Peyer's patch (tissue), 4 donors: ENCODE measurements around the gene MRPL30. TPM values are rescaled to one million over a fixed set of nuclear protein-coding genes. Genes with fewer than 3 reads are reported as not detected.

ENCODE experiments used
- DNase-seq, 3 donors: peaks; one replicate each; pipeline ENCODE4 v3.0.0-alpha.2; 2017 to 2019
- H3K27ac ChIP-seq, 4 donors: fragments of 200-600 bp; sonication (generic); one replicate each; pipeline ENCODE4 v1.5.1; 2016 to 2019
- H3K27me3 ChIP-seq, 2 donors: fragments of 200-600 bp; sonication (generic); one replicate each; pipeline ENCODE4 v1.5.1; 2019
- H3K36me3 ChIP-seq, 3 donors: fragments of 200-600 bp; sonication (generic); one replicate each; pipeline ENCODE4 v1.5.1; 2016 to 2019
- H3K4me1 ChIP-seq, 4 donors: fragments of 200-600 bp; sonication (generic); one replicate each; pipeline ENCODE4 v1.5.1; 2016 to 2019
- H3K4me3 ChIP-seq, 4 donors: fragments of 200-600 bp; sonication (generic); 1 replicate in 3 of 4; 2 replicates in 1 of 4; pipeline ENCODE4 v1.5.1; 2016 to 2019; ENCODE audit warnings: mild to moderate bottlenecking in 1 of 4
- H3K9me3 ChIP-seq, 4 donors: fragments of 200-600 bp; sonication (generic); one replicate each; pipeline ENCODE4 v1.5.1; 2016 to 2019; ENCODE audit warnings: mild to moderate bottlenecking in 1 of 4
- POLR2A ChIP-seq, 2 donors: fragments of 450-650 bp; IDR thresholded peaks; one replicate each; pipeline ENCODE4 v1.5.1; 2017; ENCODE audit warnings: antibody characterized with exemption in 2 of 2, mild to moderate bottlenecking in 2 of 2, moderate library complexity in 2 of 2
- total RNA-seq, 4 donors: library from RNA; depleted of rRNA; stranded (reverse); fragments of >200 nt; gene quantifications; one replicate each; pipeline ENCODE4 v1.1.0, GENCODE V29; 2016
- TF ChIP-seq, protein P1 (sequence below), 6 experiments: fragments of 450-650 bp in 4 of 6; fragments of 200-600 bp in 2 of 6; sonication (generic) in 1 of 6; IDR thresholded peaks; one replicate each; pipeline ENCODE4 v1.5.1; 2017 to 2019; ENCODE audit warnings: antibody characterized with exemption in 6 of 6, mild to moderate bottlenecking in 3 of 6, moderate library complexity in 1 of 6

Gene MRPL30
- total RNA-seq, 4 donors from 2014 or later: 17.1 to 38.0 (median 23.8) TPM

DNA sequence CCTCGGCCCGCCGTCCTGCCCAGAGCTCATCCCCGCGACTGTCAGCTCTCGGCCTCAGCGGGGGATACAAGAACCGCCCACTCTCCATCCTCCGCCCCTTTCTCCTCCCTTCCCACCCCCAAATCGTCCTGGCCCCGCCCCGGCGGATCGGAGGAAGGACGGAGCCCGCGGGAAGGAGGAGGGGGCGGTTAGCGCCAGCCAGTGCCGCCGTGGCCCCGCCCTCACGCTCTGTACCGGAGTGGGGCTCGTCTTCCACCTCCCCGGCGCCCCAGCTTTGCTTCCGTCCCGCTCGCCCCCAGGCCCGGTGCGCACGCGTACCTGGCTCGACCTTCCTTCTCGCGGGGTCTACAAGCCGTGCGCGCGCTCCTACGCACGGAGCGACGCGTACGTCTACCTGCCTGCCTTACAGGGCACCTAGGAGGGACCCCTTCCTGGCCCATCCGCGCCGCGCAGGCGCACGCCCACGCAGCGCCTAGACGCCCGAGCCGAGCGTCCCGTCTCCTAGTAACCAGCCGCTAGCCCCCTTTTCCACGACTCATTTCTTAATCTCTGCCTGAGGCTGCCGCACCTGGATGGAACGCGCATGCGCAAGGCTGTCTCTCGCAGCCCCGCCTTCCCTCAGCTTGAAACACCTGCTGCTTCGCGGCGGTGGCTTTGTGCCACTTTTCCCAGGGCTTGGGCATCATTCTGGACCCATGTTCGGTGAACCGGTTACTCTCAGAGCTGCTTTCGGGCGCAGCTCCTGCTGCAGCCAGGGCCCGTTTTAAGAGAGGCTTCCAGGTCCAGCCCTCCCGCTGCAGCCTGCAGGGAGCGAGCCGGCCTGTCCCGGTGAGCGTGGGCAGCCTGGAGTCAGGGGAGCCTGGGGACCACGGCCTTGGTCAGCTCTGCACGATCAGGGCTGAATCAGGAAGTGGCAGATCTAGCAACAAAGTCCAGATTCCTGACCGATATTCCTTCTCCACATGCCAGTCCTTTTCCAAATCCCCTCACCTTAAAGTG is 39.6 kb upstream of the MRPL30 start, which contains the start of gene C2orf15:
Gene C2orf15, plus strand, starts transcription at position 598 of the 999 bp plus-strand sequence. CDS start 8,852 bp downstream, outside the sequence.
- H3K4me1 ChIP-seq: peaks cover 0 to 4% (median 0%) of the 10 kb centered on the region in 4 donors

DNA sequence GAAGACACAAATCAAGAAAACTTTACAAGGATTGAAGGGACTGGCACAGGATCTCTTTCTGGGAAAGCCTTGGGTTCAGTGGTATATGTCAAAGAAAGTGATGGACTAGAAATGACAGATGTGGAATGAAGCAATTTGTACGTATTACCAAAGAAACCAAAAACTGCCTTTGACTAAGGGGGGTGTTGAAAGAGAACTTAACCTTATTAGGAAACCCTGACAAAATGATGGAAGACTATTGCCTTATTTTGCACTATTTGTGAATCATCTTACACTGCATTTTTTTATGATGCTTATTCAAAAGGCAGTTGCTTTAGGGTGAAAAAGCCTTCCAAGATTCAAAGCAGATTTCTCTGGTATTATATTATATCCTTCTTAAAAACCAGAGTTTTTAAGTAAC is 30.3 kb upstream of the MRPL30 start:
- Histone ChIP-seq H3K4me3 (no peak overlapping the region), H3K27ac (no peak overlapping the region), H3K9me3 (no peaks in the 10 kb centered on the region), H3K4me1 (peaks cover 0 to 10% (median 3%) of the 10 kb centered on the region in 4 donors), H3K36me3 (no peaks in the 10 kb centered on the region), H3K27me3 (no peaks in the 10 kb centered on the region)
- no peak for TF ChIP-seq POLR2A (IDR thresholded peaks at IDR 0.05)
- TF ChIP-seq, protein P1, sequence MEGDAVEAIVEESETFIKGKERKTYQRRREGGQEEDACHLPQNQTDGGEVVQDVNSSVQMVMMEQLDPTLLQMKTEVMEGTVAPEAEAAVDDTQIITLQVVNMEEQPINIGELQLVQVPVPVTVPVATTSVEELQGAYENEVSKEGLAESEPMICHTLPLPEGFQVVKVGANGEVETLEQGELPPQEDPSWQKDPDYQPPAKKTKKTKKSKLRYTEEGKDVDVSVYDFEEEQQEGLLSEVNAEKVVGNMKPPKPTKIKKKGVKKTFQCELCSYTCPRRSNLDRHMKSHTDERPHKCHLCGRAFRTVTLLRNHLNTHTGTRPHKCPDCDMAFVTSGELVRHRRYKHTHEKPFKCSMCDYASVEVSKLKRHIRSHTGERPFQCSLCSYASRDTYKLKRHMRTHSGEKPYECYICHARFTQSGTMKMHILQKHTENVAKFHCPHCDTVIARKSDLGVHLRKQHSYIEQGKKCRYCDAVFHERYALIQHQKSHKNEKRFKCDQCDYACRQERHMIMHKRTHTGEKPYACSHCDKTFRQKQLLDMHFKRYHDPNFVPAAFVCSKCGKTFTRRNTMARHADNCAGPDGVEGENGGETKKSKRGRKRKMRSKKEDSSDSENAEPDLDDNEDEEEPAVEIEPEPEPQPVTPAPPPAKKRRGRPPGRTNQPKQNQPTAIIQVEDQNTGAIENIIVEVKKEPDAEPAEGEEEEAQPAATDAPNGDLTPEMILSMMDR (IDR thresholded peaks at IDR 0.05): no peak
- no peak for DNase-seq

More for the DNA sequence above, 39.6 kb upstream of the MRPL30 start, which contains the start of gene C2orf15:
- TF ChIP-seq POLR2A (IDR thresholded peaks at IDR 0.05): peak; percentile 81 to 96
- TF ChIP-seq, protein P1 (IDR thresholded peaks at IDR 0.05): no peak
- Histone ChIP-seq H3K27ac (peak within 1 kb of the TSS; percentile 89 to 96 (median 94)), H3K9me3 (no peaks in the 10 kb centered on the region), H3K4me3 (peak within 1 kb of the TSS; percentile 60 to 85 (median 75)), H3K36me3 (no peaks in the 10 kb centered on the region), H3K27me3 (no peaks in the 10 kb centered on the region)
- peak; percentile 98 to 99 (median 98) for DNase-seq

DNA sequence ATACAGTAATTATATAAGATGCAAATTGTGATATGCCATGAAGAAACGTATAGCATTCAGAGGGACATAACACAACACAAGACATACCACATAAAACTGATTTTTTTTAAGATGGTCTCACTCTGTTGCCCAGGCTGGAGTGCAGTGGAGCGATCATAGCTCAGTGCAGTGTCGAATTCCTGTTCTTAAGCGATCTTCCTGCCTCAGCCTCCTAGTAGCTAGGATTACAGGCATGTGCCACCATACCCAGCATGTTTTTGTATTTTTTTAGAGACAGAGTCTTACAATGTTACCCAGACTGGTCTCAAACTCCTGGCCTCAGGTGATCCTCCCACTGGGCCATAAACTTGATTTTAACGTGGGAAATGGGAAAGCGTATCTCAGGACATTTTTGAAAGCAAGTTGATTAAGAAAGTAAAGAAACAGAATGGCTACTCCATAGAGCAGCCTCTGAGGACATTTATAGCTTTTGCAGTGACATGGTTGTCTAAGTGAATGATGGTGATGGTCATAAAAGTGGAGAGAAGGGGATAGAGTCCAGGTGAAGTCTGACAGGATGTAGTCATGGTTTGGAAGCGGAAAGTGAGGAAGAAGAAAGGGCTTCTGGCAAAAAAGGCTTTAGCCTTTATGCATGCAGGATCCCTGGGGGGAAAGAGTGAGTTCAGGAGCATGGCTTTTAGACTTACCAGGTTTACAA is 28.6 kb upstream of the MRPL30 start:
- Histone ChIP-seq H3K9me3 (no peaks in the 10 kb centered on the region), H3K36me3 (no peaks in the 10 kb centered on the region), H3K4me1 (peaks cover 0 to 17% (median 8%) of the 10 kb centered on the region in 4 donors), H3K27ac (no peak overlapping the region), H3K4me3 (no peak overlapping the region), H3K27me3 (no peaks in the 10 kb centered on the region)
- no peak for DNase-seq
- no peak for TF ChIP-seq POLR2A (IDR thresholded peaks at IDR 0.05)
- TF ChIP-seq, protein P1 (IDR thresholded peaks at IDR 0.05): no peak

DNA sequence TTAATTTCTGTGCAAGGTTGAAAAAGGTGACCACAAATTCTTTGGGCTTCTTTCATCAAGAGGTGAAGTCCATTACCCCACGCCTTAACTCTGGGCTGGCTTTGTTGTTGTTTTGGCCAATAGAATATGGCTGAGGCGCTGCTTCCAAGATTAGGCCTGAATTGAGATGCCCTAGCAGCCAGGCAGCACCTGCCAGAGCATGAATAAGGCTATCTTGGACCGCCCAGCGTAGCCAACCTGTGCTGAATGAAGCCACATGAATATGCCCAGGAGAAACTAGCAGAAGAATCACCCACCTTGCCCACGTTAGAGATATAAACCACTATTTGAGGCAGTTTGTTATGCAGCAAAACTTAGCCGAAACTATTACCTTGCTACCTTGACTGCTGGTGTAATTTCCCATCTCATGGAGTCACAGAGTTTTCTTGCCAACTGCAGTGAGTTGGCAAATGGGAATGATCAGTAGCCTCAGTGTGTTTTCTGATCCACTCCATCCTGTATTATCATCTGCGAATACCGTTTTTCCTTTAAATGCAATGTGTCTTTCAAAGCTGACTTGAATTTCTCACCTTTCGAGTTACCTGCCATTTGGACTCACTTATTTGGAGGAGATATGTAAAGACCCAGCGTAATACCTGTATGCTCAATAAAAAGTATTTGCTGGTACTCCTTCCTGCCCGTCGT is 26.9 kb upstream of the MRPL30 start:
- TF ChIP-seq POLR2A (IDR thresholded peaks at IDR 0.05): no peak
- TF ChIP-seq, protein P1 (IDR thresholded peaks at IDR 0.05): no peak
- Histone ChIP-seq H3K4me3 (peak overlapping the region; percentile 62 to 75 (median 68)), H3K4me1 (peaks cover 0 to 17% (median 8%) of the 10 kb centered on the region in 4 donors), H3K27ac (peak overlapping the region; percentile 84 to 91 (median 88)), H3K9me3 (no peaks in the 10 kb centered on the region), H3K27me3 (no peaks in the 10 kb centered on the region), H3K36me3 (no peaks in the 10 kb centered on the region)
- DNase-seq: no peak
